ENCODE data around the gene OBI1. TPM values are rescaled to one million over a fixed set of nuclear protein-coding genes. Genes with fewer than 3 reads are reported as not detected.

The OBI1 gene
- total and polyA plus RNA-seq, 2 donors (not counting 1 experiment from before 2014, with no cell fraction given): 10.2 to 11.4 TPM

- Histone ChIP-seq H3K9ac (ENCODE audit: insufficient read depth, low read length) (no peak overlapping the region), H3K79me2 (ENCODE audit: control insufficient read depth, insufficient read depth, low read length) (no peaks in the 10 kb centered on the region), H3K4me2 (ENCODE audit: extremely low read depth, insufficient read depth, low read length) (no peak overlapping the region), H4K20me1 (ENCODE audit: control insufficient read depth, extremely low read depth, insufficient read depth, low read length) (peaks cover 2% of the 10 kb centered on the region), H3K36me3 (ENCODE audit: control insufficient read depth, insufficient read depth, low read length) (no peaks in the 10 kb centered on the region), H3K4me3 (replicated peaks in 1 of 4; ENCODE audit: control extremely low read depth in 1 of 4, insufficient read depth in 1 of 4, low read depth in 3 of 4, low read length in 4 of 4) (no peak overlapping the region), H2AFZ (ENCODE audit: low read length) (no peak overlapping the region), H3K27me3 (ENCODE audit: control insufficient read depth, insufficient read depth, low read length) (peaks cover 90% of the 10 kb centered on the region), H3K4me1 (ENCODE audit: control insufficient read depth, extremely low read depth, insufficient read depth, low read length) (no peaks in the 10 kb centered on the region), H3K27ac (ENCODE audit: insufficient read depth, low read length) (no peak overlapping the region), H3K9me3 (ENCODE audit: control insufficient read depth, insufficient read depth, low read depth, low read length) (no peaks in the 10 kb centered on the region)
- TF ChIP-seq EZH2 (IDR thresholded peaks at IDR 0.05; ENCODE audit: low read length, missing control alignments): no peak
- TF ChIP-seq, protein P1, sequence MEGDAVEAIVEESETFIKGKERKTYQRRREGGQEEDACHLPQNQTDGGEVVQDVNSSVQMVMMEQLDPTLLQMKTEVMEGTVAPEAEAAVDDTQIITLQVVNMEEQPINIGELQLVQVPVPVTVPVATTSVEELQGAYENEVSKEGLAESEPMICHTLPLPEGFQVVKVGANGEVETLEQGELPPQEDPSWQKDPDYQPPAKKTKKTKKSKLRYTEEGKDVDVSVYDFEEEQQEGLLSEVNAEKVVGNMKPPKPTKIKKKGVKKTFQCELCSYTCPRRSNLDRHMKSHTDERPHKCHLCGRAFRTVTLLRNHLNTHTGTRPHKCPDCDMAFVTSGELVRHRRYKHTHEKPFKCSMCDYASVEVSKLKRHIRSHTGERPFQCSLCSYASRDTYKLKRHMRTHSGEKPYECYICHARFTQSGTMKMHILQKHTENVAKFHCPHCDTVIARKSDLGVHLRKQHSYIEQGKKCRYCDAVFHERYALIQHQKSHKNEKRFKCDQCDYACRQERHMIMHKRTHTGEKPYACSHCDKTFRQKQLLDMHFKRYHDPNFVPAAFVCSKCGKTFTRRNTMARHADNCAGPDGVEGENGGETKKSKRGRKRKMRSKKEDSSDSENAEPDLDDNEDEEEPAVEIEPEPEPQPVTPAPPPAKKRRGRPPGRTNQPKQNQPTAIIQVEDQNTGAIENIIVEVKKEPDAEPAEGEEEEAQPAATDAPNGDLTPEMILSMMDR (conservative IDR thresholded peaks at IDR 0.05 in 1 of 2, IDR thresholded peaks at IDR 0.05 in 1 of 2; ENCODE audit: low read depth in 1 of 2, low read length in 2 of 2): no peak
- DNase-seq (ENCODE audit: low read depth in 2 of 2): peak in 1 of 2 donors; percentile 19
Measured at GRCh38 chr13:78598116-78598781, 60.7 kb downstream of the OBI1 start.

GRCh38 chr13:78597602-78597932 lies 61.4 kb downstream of the OBI1 start:
- H3K27me3 ChIP-seq (ENCODE audit: control insufficient read depth, insufficient read depth, low read length): peaks cover 85% of the 10 kb centered on the region

DNA sequence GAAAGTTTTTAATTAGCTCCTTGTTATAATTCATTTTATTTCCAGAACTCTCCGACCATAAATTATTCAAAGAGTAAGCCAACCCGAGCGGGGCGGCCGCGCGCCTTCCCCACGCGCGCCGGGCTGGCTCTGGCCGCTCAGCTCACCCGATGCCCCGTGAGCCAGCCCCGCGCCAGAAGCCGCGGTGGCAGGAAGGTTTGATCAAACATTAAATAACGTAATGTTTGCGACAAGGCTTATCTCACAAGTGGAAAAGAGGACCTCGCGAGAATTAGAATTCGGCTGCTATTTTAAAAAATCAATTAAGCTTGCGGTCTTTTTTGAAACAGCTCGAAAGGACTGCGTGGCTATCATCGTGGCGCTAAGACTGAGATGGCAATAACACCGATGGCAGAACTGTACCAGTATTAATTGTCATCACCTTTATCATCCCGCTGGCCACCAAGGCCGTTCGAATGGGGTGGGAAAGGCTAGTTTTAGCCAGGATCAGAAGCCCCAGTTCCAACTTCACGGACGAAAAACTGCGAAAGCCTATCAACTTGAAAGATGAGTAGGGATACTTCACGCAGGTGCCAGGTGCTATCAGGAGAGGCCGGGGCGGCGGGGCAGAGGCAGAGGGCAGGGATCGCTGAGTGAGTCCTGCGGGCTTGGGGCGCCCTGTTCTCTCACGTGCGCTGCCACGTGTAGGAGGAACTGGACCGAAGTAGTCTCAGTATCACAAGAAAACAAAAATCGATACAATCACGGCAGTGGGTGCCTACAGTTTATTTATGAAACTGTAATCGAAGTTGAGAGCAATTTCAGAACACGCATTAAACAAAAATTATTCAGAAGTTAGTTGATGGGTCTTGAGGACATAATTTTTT lies 62.0 kb downstream of the OBI1 start:
- Histone ChIP-seq H3K9ac (ENCODE audit: insufficient read depth, low read length) (no peak overlapping the region), H3K9me3 (ENCODE audit: control insufficient read depth, insufficient read depth, low read depth, low read length) (no peaks in the 10 kb centered on the region), H3K4me1 (ENCODE audit: control insufficient read depth, extremely low read depth, insufficient read depth, low read length) (no peaks in the 10 kb centered on the region), H3K27ac (ENCODE audit: insufficient read depth, low read length) (no peak overlapping the region), H3K36me3 (ENCODE audit: control insufficient read depth, insufficient read depth, low read length) (no peaks in the 10 kb centered on the region), H3K27me3 (ENCODE audit: control insufficient read depth, insufficient read depth, low read length) (peaks cover 82% of the 10 kb centered on the region), H3K79me2 (ENCODE audit: control insufficient read depth, insufficient read depth, low read length) (no peaks in the 10 kb centered on the region), H4K20me1 (ENCODE audit: control insufficient read depth, extremely low read depth, insufficient read depth, low read length) (peaks cover 2% of the 10 kb centered on the region), H3K4me2 (ENCODE audit: extremely low read depth, insufficient read depth, low read length) (no peak overlapping the region), H3K4me3 (replicated peaks in 1 of 4; ENCODE audit: control extremely low read depth in 1 of 4, insufficient read depth in 1 of 4, low read depth in 3 of 4, low read length in 4 of 4) (no peak overlapping the region), H2AFZ (ENCODE audit: low read length) (no peak overlapping the region)
- DNase-seq (ENCODE audit: low read depth in 2 of 2): peak in 1 of 2 donors; percentile 25
- peak; percentile 88 for TF ChIP-seq EZH2 (IDR thresholded peaks at IDR 0.05; ENCODE audit: low read length, missing control alignments)
- TF ChIP-seq, protein P1 (conservative IDR thresholded peaks at IDR 0.05 in 1 of 2, IDR thresholded peaks at IDR 0.05 in 1 of 2; ENCODE audit: low read depth in 1 of 2, low read length in 2 of 2): no peak

More at GRCh38 chr13:78597602-78597932, 61.4 kb downstream of the OBI1 start:
- no peak overlapping the region for H3K4me3 ChIP-seq (replicated peaks in 1 of 4; ENCODE audit: control extremely low read depth in 1 of 4, insufficient read depth in 1 of 4, low read depth in 3 of 4, low read length in 4 of 4)
- H3K27ac ChIP-seq (ENCODE audit: insufficient read depth, low read length): no peak overlapping the region
- H4K20me1 ChIP-seq (ENCODE audit: control insufficient read depth, extremely low read depth, insufficient read depth, low read length): peaks cover 2% of the 10 kb centered on the region
- H3K4me1 ChIP-seq (ENCODE audit: control insufficient read depth, extremely low read depth, insufficient read depth, low read length): no peaks in the 10 kb centered on the region
- H3K9me3 ChIP-seq (ENCODE audit: control insufficient read depth, insufficient read depth, low read depth, low read length): no peaks in the 10 kb centered on the region
- no peak overlapping the region for H3K4me2 ChIP-seq (ENCODE audit: extremely low read depth, insufficient read depth, low read length)
- no peak overlapping the region for H2AFZ ChIP-seq (ENCODE audit: low read length)
- H3K9ac ChIP-seq (ENCODE audit: insufficient read depth, low read length): no peak overlapping the region
- H3K79me2 ChIP-seq (ENCODE audit: control insufficient read depth, insufficient read depth, low read length): no peaks in the 10 kb centered on the region
- TF ChIP-seq, protein P1 (conservative IDR thresholded peaks at IDR 0.05 in 1 of 2, IDR thresholded peaks at IDR 0.05 in 1 of 2; ENCODE audit: low read depth in 1 of 2, low read length in 2 of 2): no peak
- H3K36me3 ChIP-seq (ENCODE audit: control insufficient read depth, insufficient read depth, low read length): no peaks in the 10 kb centered on the region
- no peak for DNase-seq (ENCODE audit: low read depth in 2 of 2)
